Large intestine (tissue), 3 donors: ENCODE results near the gene ZNF622. TPM values are rescaled to one million over a fixed set of nuclear protein-coding genes. Genes with fewer than 3 reads are reported as not detected.
"Not testable (repeated sequence)": the region's sequence is repeated elsewhere in the genome, so short reads cannot be mapped to it uniquely, and the experiment has no call there.

Experiments
- DNase-seq, 2 donors: peaks; one replicate each; pipeline versions ENCODE4 v3.0.0 to v3.0.0-alpha.2; 2013
- H3K27ac ChIP-seq: one replicate; pipeline ENCODE4 v1.5.1; 2013; ENCODE audit warnings: low read length
- H3K27me3 ChIP-seq: 2 replicates; pipeline ENCODE4 v1.6.1; 2013; ENCODE audit warnings: low read length; ENCODE audit not compliant: control insufficient read depth, insufficient read depth
- H3K36me3 ChIP-seq: 2 replicates; pipeline ENCODE4 v1.6.1; 2013; ENCODE audit warnings: low read length; ENCODE audit not compliant: control insufficient read depth, insufficient read depth
- H3K4me1 ChIP-seq: one replicate; pipeline ENCODE4 v1.6.1; 2013; ENCODE audit warnings: low read length; ENCODE audit not compliant: control insufficient read depth, insufficient read depth
- H3K4me3 ChIP-seq: one replicate; pipeline ENCODE4 v1.5.1; 2013; ENCODE audit warnings: low read length
- H3K9me3 ChIP-seq: one replicate; pipeline ENCODE4 v1.6.1; 2013; ENCODE audit warnings: mild to moderate bottlenecking, low read depth, low read length, moderate library complexity; ENCODE audit not compliant: control insufficient read depth
- WGBS: methylation state at CpG from one replicate; pipeline ENCODE4 v1.1.5; 2013; ENCODE audit warnings: low lambda C conversion rate; ENCODE audit not compliant: insufficient coverage; 5-methylcytosine and 5-hydroxymethylcytosine counted together
- polyA plus RNA-seq: library from polyadenylated mRNA; unstranded; fragments of 120-200 nt; gene quantifications from one replicate; pipeline ENCODE4 v1.2.1, GENCODE V29; 2013

ZNF622 gene
- polyA plus RNA-seq, 1 donor = 32.1 TPM

GRCh38 chr5:16436065-16436682 is 29.4 kb downstream of the ZNF622 start:
- not testable (repeated sequence) for DNase-seq
- no CpG with 5 or more reads among the region's 28 CpGs for WGBS

DNA sequence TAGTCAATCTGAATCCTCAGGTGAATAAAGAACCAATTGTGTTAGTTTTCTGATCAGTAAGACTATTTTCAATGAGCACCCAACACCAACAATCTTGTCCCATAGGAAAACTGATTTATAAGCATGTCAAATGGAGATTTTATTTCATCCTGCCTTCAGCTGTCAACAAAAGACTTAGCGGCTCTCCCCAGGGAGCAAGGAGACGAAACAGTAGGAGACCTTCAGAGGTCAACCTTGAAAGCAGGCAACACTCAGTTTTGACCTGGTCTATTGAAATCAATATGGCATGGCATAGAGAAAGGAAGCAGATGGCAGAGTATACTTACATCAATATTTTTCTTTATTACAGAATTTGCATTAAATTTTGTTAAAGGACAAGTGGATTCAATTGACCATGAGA is 34.1 kb downstream of the ZNF622 start:
- Histone ChIP-seq H3K36me3 (no peaks in the 10 kb centered on the region), H3K4me1 (no peaks in the 10 kb centered on the region), H3K9me3 (peaks cover 3% of the 10 kb centered on the region), H3K27ac (no peak overlapping the region), H3K4me3 (no peak overlapping the region), H3K27me3 (peaks cover 7% of the 10 kb centered on the region)
- no peak for DNase-seq
- 80% methylated on average over 1 of the region's 2 CpGs for WGBS

More at GRCh38 chr5:16436065-16436682, 29.4 kb downstream of the ZNF622 start:
- H3K4me3 ChIP-seq, H3K27ac ChIP-seq, H3K9me3 ChIP-seq, H3K36me3 ChIP-seq, H3K4me1 ChIP-seq, H3K27me3 ChIP-seq: not testable (repeated sequence)

- no peak for DNase-seq
- H3K4me1 ChIP-seq = no peaks in the 10 kb centered on the region
- no peak overlapping the region for H3K27ac ChIP-seq
- 71% methylated on average over 1 of the region's 7 CpGs for WGBS
- peaks cover 7% of the 10 kb centered on the region for H3K27me3 ChIP-seq
- H3K4me3 ChIP-seq = no peak overlapping the region
- no peaks in the 10 kb centered on the region for H3K9me3 ChIP-seq
- H3K36me3 ChIP-seq = no peaks in the 10 kb centered on the region
Observed at GRCh38 chr5:16430349-16431089, 35.1 kb downstream of the ZNF622 start.

DNA sequence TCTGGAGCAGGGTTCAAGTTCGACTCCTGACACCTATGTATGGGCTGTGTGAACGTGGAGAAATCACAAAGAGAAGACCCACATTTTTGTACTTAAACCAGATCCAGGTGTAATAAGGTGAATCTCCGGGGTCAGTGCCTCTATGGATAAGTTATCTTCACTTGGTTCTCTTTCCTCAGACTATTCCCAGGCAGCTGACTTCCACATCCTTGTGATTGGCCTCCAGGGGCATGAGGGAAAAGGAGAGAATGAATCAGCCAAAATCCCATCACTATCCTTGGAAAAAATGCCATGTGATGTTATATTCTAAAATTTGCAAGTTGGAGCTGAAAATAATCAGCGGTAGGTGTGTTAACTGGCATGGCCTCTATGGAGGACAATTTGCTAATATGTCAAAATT is 37.2 kb downstream of the ZNF622 start:
- Histone ChIP-seq H3K9me3 (no peaks in the 10 kb centered on the region), H3K4me3 (no peak overlapping the region), H3K27ac (no peak overlapping the region), H3K27me3 (peaks cover 7% of the 10 kb centered on the region), H3K4me1 (no peaks in the 10 kb centered on the region), H3K36me3 (no peaks in the 10 kb centered on the region)
- DNase-seq = no peak
- WGBS = 100% methylated on average over 1 of the region's 4 CpGs

GRCh38 chr5:16427587-16427986 is 38.0 kb downstream of the ZNF622 start:
- peaks cover 7% of the 10 kb centered on the region for H3K27me3 ChIP-seq
- no peak overlapping the region for H3K27ac ChIP-seq
- no peaks in the 10 kb centered on the region for H3K36me3 ChIP-seq
- H3K9me3 ChIP-seq = no peaks in the 10 kb centered on the region
- DNase-seq = no peak
- no CpG with 5 or more reads among the region's 11 CpGs for whole genome bisulfite sequencing
- no peaks in the 10 kb centered on the region for H3K4me1 ChIP-seq
- H3K4me3 ChIP-seq = no peak overlapping the region

DNA sequence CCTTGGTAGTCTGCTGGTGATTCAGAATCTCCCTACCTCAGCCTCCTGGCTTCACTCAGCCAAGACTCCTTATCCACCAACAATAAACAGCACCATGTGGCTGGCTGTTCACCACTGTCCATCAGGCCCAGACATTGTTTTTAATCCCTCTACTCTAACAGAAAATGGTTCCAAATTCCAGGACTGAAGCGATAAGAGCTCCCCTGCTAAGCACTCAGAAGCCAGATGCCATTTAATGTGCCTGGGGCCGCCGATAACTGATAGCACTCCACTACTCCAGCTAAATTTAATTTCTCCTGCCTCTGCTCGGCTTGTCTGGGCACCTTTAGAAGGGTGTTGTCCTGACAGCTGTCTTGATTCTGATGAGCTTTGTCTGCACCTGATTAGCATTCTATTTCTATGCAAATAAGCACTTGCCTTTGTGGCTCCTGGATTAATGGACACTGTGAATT is 47.1 kb downstream of the ZNF622 start:
- Histone ChIP-seq H3K27me3 (no peaks in the 10 kb centered on the region), H3K4me3 (no peak overlapping the region), H3K9me3 (no peaks in the 10 kb centered on the region), H3K27ac (no peak overlapping the region), H3K36me3 (no peaks in the 10 kb centered on the region), H3K4me1 (no peaks in the 10 kb centered on the region)
- DNase-seq = no peak
- WGBS = no CpG with 5 or more reads among the region's 4 CpGs

DNA sequence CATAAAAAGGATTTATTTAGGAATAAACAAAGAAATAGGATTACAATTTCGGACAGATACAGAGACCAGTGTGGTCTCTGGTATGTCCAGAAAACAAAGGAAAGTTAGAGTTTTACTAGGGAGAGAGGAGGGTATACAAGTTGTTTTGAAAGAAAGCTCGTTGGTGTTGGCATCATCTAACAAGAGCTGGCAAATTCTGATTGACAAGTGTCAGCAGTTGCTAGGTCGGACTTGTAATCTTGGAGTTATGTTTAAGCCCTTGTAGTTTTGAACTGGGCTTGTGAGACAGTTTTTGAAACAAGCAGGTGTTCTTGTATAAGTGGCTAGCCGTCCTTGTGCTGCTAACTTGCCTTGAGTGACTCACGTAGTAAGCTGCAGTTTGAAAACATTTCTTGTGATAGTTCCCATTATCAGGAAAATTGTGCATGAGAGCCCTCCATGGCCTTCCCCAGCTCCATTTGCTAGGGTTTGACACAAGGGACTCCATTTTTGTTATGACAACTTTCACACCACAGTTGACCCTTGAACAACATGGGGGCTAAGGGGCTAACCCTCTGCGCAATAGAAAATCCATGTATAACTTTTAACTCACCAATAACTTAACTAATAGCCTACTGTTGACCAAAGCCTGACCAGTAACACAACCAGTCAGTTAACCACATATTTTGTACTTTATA is 48.1 kb downstream of the ZNF622 start:
- Histone ChIP-seq H3K4me1 (no peaks in the 10 kb centered on the region), H3K27me3 (no peaks in the 10 kb centered on the region), H3K4me3 (no peak overlapping the region), H3K27ac (no peak overlapping the region), H3K9me3 (no peaks in the 10 kb centered on the region), H3K36me3 (no peaks in the 10 kb centered on the region)
- DNase-seq = no peak
- 49% methylated on average over 2 of the region's 6 CpGs for WGBS

- Histone ChIP-seq H3K36me3 (no peaks in the 10 kb centered on the region), H3K27ac (no peak overlapping the region)
Observed at GRCh38 chr5:16414861-16415260, 50.7 kb downstream of the ZNF622 start.

DNA sequence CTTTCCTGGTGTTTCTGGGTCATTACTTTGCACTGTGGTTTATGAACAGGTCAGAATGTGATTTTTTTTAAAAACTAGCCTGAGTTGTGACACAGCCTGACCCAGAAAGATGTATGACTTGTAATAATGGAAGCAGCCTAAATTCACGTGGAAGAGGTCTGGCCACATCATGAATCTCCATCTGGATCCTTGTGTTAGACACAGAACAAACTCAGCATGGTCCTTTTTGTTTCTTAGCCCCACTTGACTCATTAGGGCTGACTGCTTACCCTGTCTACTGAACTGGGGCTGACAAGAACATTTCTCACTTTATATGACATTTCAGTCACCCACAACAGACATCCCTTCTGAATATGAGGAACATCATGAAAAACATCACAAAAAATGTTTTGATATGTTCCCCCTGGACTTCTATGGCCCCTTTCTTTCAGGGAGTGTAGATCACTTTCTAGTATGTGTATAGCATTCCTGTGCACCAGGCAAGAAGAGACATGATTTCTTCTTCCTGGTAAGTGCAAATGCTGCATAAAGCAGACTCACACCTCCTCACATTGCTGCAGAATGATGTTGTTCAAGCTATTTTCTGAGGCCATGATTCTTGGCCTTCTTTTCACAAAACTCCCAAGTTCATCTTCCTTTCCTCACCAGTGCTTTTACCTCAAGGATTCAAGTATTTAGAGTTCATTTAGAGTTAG is 52.3 kb downstream of the ZNF622 start:
- Histone ChIP-seq H3K27ac (no peak overlapping the region), H3K9me3 (no peaks in the 10 kb centered on the region), H3K4me3 (no peak overlapping the region), H3K27me3 (no peaks in the 10 kb centered on the region), H3K4me1 (no peaks in the 10 kb centered on the region), H3K36me3 (no peaks in the 10 kb centered on the region)
- DNase-seq = no peak
- no CpG with 5 or more reads among the region's 1 CpG for WGBS

More at GRCh38 chr5:16414861-16415260, 50.7 kb downstream of the ZNF622 start:
- no peaks in the 10 kb centered on the region for H3K27me3 ChIP-seq
- no peaks in the 10 kb centered on the region for H3K9me3 ChIP-seq
- WGBS = 80% methylated on average over 1 of the region's 2 CpGs
- H3K4me1 ChIP-seq = no peaks in the 10 kb centered on the region
- no peak for DNase-seq
- H3K4me3 ChIP-seq = no peak overlapping the region

DNA sequence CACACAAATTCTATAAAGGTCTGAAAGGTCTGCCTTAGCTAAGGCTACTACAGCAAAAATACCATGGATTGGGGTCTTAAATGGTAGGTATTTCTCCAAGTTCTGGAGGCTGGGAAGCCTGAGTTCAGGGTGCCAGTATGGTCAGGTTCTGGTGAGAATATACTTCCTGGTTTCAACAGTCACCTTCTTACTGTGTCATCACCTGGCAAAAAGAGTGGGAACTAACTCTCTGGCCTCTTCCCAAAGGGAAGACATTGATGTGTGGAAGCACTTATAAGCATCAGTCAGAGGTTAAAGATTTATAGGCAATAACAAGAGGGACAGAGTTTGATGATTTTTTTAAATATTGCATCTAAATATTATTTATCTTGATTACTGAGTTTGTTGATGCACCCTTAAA is 53.0 kb downstream of the ZNF622 start:
- no peaks in the 10 kb centered on the region for H3K4me1 ChIP-seq
- H3K27ac ChIP-seq = no peak overlapping the region
- no peaks in the 10 kb centered on the region for H3K9me3 ChIP-seq
- H3K4me3 ChIP-seq = no peak overlapping the region
- no peaks in the 10 kb centered on the region for H3K27me3 ChIP-seq
- no peaks in the 10 kb centered on the region for H3K36me3 ChIP-seq
- DNase-seq = no peak
